ENCODE results near the gene STAP1.

- no peak for TF ChIP-seq JUND (IDR thresholded peaks at IDR 0.05)
- TF ChIP-seq ATF3 (IDR thresholded peaks at IDR 0.05) = no peak
- TF ChIP-seq RXRA (IDR thresholded peaks at IDR 0.05) = no peak
- TF ChIP-seq FOXA2 (IDR thresholded peaks at IDR 0.05) = no peak
- TF ChIP-seq CTCF (IDR thresholded peaks at IDR 0.05; ENCODE audit: low read depth, low read length, missing input control) = no peak
- no peak for TF ChIP-seq SP1 (IDR thresholded peaks at IDR 0.05)
- TF ChIP-seq HNF4A (conservative IDR thresholded peaks at IDR 0.05) = no peak
- no peak for TF ChIP-seq YY1 (IDR thresholded peaks at IDR 0.05)
- no peak for TF ChIP-seq RAD21 (IDR thresholded peaks at IDR 0.05)
- no peak for TF ChIP-seq GABPA (IDR thresholded peaks at IDR 0.05 in 1 of 2, conservative IDR thresholded peaks at IDR 0.05 in 1 of 2)
- TF ChIP-seq ZBTB33 (IDR thresholded peaks at IDR 0.05) = no peak
- no peak for TF ChIP-seq FOXA1 (IDR thresholded peaks at IDR 0.05)
Measured at GRCh38 chr4:67546004-67546356, 12.5 kb upstream of the STAP1 start.
